ENCODE results near the gene ERCC6.
A peak's percentile ranks its signal among the peaks of the same experiment; 100 is the strongest.

ERCC6 gene

DNA sequence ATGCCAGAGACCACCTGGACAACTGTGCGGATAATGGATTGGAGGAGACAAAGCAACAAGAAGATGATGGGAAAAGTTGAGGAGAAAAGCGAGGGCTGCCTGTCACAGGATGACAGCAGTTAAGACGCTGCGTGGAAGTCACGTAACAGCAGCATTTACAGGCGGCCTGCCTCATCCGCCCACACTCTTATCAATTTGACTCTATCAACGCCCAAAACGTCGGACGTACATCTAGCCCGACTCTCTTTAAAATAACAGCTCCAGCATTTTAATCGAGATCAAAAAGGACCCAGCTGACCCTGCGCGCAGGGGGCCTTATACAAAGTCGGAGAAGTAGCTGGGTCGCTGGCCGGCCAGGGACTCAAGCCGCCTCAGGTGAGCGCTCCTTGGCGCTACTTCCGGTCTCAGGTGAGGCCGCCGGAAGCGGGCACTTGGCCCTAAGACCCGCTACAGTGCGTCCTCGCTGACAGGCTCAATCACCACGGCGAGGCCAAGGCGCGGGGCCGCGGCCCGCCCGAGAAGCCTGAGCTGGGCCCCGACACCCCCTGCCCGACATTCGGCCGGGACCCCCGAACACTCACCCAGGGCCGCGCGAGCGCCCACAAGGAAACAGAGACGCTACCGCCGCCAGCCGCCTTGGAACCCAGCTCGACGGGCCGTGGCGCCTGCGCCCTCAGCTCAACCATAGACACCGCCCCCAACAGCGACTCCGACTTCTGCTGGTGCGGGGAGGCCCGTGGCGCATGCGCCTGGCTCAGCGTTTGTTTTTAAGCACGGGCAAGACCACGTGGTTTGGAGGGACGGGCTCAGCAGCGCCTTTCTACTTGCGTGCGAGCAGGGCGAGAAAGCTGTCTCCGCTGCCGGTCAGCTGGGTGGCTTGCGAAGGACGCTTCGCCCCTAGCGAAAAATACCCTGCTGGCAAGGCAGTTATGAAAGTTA, at the start of gene ERCC6:
ERCC6 (minus strand) TSS at position 741 of the 939 bp plus-strand sequence.
- H3K79me2 ChIP-seq (ENCODE audit: insufficient read depth, low read length), result peaks cover 10% of the 10 kb centered on the region; the same call in 1 of the 2 replicates
- peak within 1 kb of the TSS; percentile 99 for H3K4me2 ChIP-seq (ENCODE audit: low read depth, low read length, poor library complexity, severe bottlenecking)
- peaks cover 5% of the 10 kb centered on the region for H3K27me3 ChIP-seq (ENCODE audit: insufficient read depth, low read length, poor library complexity, severe bottlenecking)
- peaks cover 3% of the 10 kb centered on the region for H4K20me1 ChIP-seq (ENCODE audit: insufficient read depth, low read length, poor library complexity, severe bottlenecking)
- H3K4me3 ChIP-seq (ENCODE audit: low read length, poor library complexity, severe bottlenecking), result peak within 1 kb of the TSS; percentile 79
- peak within 1 kb of the TSS; percentile 99 for H2AFZ ChIP-seq (ENCODE audit: low read length)
- H3K36me3 ChIP-seq (ENCODE audit: insufficient read depth, low read length), result no peaks in the 10 kb centered on the region
- peaks cover 35% of the 10 kb centered on the region for H3K4me1 ChIP-seq (ENCODE audit: insufficient read depth, low read length, poor library complexity, severe bottlenecking)
- TF ChIP-seq, protein P1, sequence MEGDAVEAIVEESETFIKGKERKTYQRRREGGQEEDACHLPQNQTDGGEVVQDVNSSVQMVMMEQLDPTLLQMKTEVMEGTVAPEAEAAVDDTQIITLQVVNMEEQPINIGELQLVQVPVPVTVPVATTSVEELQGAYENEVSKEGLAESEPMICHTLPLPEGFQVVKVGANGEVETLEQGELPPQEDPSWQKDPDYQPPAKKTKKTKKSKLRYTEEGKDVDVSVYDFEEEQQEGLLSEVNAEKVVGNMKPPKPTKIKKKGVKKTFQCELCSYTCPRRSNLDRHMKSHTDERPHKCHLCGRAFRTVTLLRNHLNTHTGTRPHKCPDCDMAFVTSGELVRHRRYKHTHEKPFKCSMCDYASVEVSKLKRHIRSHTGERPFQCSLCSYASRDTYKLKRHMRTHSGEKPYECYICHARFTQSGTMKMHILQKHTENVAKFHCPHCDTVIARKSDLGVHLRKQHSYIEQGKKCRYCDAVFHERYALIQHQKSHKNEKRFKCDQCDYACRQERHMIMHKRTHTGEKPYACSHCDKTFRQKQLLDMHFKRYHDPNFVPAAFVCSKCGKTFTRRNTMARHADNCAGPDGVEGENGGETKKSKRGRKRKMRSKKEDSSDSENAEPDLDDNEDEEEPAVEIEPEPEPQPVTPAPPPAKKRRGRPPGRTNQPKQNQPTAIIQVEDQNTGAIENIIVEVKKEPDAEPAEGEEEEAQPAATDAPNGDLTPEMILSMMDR (conservative IDR thresholded peaks at IDR 0.05; ENCODE audit: low read length), result no peak
- no peak for TF ChIP-seq EZH2phosphoT487 (IDR thresholded peaks at IDR 0.05; ENCODE audit: borderline replicate concordance)
- no peaks in the 10 kb centered on the region for H3K9me2 ChIP-seq (replicated peaks; ENCODE audit: low read depth, low read length)
- H3K9ac ChIP-seq (ENCODE audit: low read depth, low read length, poor library complexity, severe bottlenecking), result peak within 1 kb of the TSS; percentile 72
- H3F3A ChIP-seq (ENCODE audit: low read depth), result no peaks in the 10 kb centered on the region
- no peaks in the 10 kb centered on the region for H3K9me3 ChIP-seq (ENCODE audit: insufficient read depth, low read depth, low read length)

DNA sequence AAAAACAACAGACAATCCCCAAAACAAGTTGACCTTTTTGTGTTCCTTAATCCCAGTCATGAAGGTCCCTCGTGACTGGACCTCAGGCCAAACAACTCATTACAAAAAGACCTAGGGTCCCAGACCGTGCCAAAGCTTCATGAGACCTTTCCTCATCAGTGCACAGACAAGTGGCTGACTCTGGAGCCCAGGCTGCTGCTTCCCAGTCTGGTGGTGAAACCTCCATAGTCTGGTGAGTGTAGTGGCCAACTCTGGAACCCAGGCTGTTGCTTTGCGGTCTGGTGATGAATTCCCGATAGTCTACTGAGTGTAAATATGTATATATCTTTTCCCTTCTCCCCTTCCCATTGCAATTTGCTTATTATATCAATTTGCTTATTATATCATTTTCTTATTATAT, 49.1 kb upstream of the ERCC6 start:
- no peaks in the 10 kb centered on the region for H3K4me1 ChIP-seq (ENCODE audit: insufficient read depth, low read length, poor library complexity, severe bottlenecking)
- H4K20me1 ChIP-seq (ENCODE audit: insufficient read depth, low read length, poor library complexity, severe bottlenecking), result no peaks in the 10 kb centered on the region
- no peaks in the 10 kb centered on the region for H3K9me3 ChIP-seq (ENCODE audit: insufficient read depth, low read depth, low read length)
- no peaks in the 10 kb centered on the region for H3K79me2 ChIP-seq (ENCODE audit: insufficient read depth, low read length)
- TF ChIP-seq EZH2phosphoT487 (IDR thresholded peaks at IDR 0.05; ENCODE audit: borderline replicate concordance), result no peak
- TF ChIP-seq, protein P1 (conservative IDR thresholded peaks at IDR 0.05; ENCODE audit: low read length), result no peak
- H2AFZ ChIP-seq (ENCODE audit: low read length), result no peak overlapping the region
- no peaks in the 10 kb centered on the region for H3K36me3 ChIP-seq (ENCODE audit: insufficient read depth, low read length)
- H3K4me2 ChIP-seq (ENCODE audit: low read depth, low read length, poor library complexity, severe bottlenecking), result no peak overlapping the region
- no peaks in the 10 kb centered on the region for H3F3A ChIP-seq (ENCODE audit: low read depth)
- H3K27me3 ChIP-seq (ENCODE audit: insufficient read depth, low read length, poor library complexity, severe bottlenecking), result no peaks in the 10 kb centered on the region
- H3K9ac ChIP-seq (ENCODE audit: low read depth, low read length, poor library complexity, severe bottlenecking), result no peak overlapping the region
- no peaks in the 10 kb centered on the region for H3K9me2 ChIP-seq (replicated peaks; ENCODE audit: low read depth, low read length)
- no peak overlapping the region for H3K4me3 ChIP-seq (ENCODE audit: low read length, poor library complexity, severe bottlenecking)

DNA sequence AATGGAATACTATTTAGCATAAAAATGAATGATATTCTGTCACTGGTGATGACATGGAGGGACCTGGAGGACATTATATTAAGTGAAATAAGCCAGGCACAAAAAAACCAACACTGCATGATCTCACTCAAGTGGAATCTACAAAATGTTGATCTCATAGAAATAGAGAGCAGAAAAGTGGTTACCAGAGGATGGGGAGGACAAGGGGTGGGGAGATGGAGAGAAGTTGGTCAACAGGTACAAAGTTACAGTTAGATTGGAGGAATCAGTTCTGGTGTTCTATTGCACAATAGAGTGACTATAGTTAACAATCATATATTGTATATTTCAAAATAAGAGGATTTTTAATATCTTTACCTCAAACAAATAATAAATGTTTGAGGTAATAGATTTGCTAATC, 46.5 kb upstream of the ERCC6 start:
- H4K20me1 ChIP-seq (ENCODE audit: insufficient read depth, low read length, poor library complexity, severe bottlenecking), result no peaks in the 10 kb centered on the region
- H3K4me1 ChIP-seq (ENCODE audit: insufficient read depth, low read length, poor library complexity, severe bottlenecking), result no peaks in the 10 kb centered on the region
- H3F3A ChIP-seq (ENCODE audit: low read depth), result no peaks in the 10 kb centered on the region
- H3K79me2 ChIP-seq (ENCODE audit: insufficient read depth, low read length), result no peaks in the 10 kb centered on the region
- no peak overlapping the region for H3K4me2 ChIP-seq (ENCODE audit: low read depth, low read length, poor library complexity, severe bottlenecking)
- H3K4me3 ChIP-seq (ENCODE audit: low read length, poor library complexity, severe bottlenecking), result no peak overlapping the region
- H3K9me3 ChIP-seq (ENCODE audit: insufficient read depth, low read depth, low read length), result no peaks in the 10 kb centered on the region
- H3K9ac ChIP-seq (ENCODE audit: low read depth, low read length, poor library complexity, severe bottlenecking), result no peak overlapping the region
- no peaks in the 10 kb centered on the region for H3K27me3 ChIP-seq (ENCODE audit: insufficient read depth, low read length, poor library complexity, severe bottlenecking)
- no peaks in the 10 kb centered on the region for H3K9me2 ChIP-seq (replicated peaks; ENCODE audit: low read depth, low read length)
- TF ChIP-seq EZH2phosphoT487 (IDR thresholded peaks at IDR 0.05; ENCODE audit: borderline replicate concordance), result no peak
- TF ChIP-seq, protein P1 (conservative IDR thresholded peaks at IDR 0.05; ENCODE audit: low read length), result no peak
- H3K36me3 ChIP-seq (ENCODE audit: insufficient read depth, low read length), result no peaks in the 10 kb centered on the region
- no peak overlapping the region for H2AFZ ChIP-seq (ENCODE audit: low read length)
